ENCODE results near the gene SCTR. TPM values are rescaled to one million over a fixed set of nuclear protein-coding genes. Genes with fewer than 3 reads are reported as not detected.

The SCTR gene
- total RNA-seq, 2 donors from 2014 or later = not detected

DNA sequence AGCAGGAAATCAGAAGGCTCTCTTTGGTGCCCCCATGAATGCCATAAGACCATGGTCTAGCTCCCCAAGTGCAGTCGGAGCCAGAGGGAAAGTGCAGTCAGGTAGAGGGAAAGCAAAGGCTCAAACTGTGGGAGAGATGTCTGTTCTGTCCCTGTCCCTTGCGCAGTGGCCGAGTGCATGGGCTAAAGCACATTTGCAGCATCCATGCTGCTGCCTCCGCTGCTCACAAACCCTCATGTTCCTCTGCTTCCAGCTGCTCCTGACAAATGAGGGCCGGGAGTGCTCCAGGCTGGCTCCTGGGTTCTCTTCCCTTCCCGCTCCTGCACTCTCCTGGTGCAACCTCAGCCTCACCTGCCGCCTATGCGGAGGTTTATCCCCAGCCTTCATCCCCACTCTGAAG lies 34.2 kb downstream of the SCTR start:
- peaks cover 8% of the 10 kb centered on the region for H3K4me1 Mint-ChIP-seq
- DNase-seq (no peak), ATAC-seq (no peak)
- H3K9me3 ChIP-seq (ENCODE audit: control insufficient read depth, low read length, poor library complexity, severe bottlenecking) = no peaks in the 10 kb centered on the region
- peaks cover 65% of the 10 kb centered on the region for H3K27me3 Mint-ChIP-seq
- peaks cover 7% of the 10 kb centered on the region for H3K36me3 Mint-ChIP-seq (ENCODE audit: low read depth)
- H3K27ac Mint-ChIP-seq = no peak overlapping the region
- H3K4me3 Mint-ChIP-seq = no peak overlapping the region

DNA sequence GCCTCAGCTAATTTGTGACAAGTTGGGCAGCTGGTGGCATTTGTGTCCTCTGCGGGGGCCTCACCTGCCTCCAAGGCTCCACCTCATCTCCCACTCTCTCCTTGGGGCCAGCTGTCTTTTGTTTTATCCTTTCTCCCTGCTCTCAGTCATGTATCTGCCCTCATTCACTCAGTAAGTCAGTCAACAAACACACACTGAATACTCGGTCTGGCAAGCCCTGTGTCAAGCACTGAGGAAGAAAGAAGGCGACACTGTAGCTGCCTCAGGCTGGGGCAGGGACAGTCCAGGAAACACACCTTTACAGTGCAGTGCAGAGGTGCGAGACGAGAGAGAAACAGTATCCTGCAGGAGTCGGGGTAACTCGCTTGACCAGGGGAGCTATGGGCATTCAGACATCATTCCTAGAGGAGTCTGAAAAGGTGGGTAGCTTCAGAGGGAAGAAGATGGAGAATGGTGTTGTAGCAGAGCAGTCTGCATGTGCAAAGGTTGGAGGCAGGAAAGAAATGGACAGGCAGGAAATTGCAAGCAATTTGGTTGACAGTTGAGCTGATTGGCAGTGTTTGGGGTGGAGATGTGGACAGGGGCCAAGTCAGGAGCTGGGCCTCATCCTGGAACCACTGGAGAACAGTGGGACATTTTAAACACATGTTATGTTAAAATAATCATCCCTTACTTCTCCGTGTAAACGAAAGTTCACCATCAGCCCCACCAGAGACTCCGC lies 34.9 kb downstream of the SCTR start:
- peaks cover 7% of the 10 kb centered on the region for H3K36me3 Mint-ChIP-seq (ENCODE audit: low read depth)
- peaks cover 8% of the 10 kb centered on the region for H3K4me1 Mint-ChIP-seq
- H3K4me3 Mint-ChIP-seq = no peak overlapping the region
- no peak overlapping the region for H3K27ac Mint-ChIP-seq
- H3K27me3 Mint-ChIP-seq = peaks cover 66% of the 10 kb centered on the region
- ATAC-seq (no peak), DNase-seq (no peak)
- H3K9me3 ChIP-seq (ENCODE audit: control insufficient read depth, low read length, poor library complexity, severe bottlenecking) = no peaks in the 10 kb centered on the region

- H3K27ac Mint-ChIP-seq = no peak overlapping the region
Observed at GRCh38 chr2:119488245-119489214, 35.8 kb downstream of the SCTR start.

GRCh38 chr2:119487434-119488244 lies 36.6 kb downstream of the SCTR start:
- H3K27me3 Mint-ChIP-seq = peaks cover 83% of the 10 kb centered on the region
- H3K36me3 Mint-ChIP-seq (ENCODE audit: low read depth) = peaks cover 7% of the 10 kb centered on the region
- peaks cover 8% of the 10 kb centered on the region for H3K4me1 Mint-ChIP-seq
- no peaks in the 10 kb centered on the region for H3K9me3 ChIP-seq (ENCODE audit: control insufficient read depth, low read length, poor library complexity, severe bottlenecking)
- DNase-seq (no peak), ATAC-seq (no peak)
- H3K4me3 Mint-ChIP-seq = no peak overlapping the region
- H3K27ac Mint-ChIP-seq = no peak overlapping the region

More at GRCh38 chr2:119488245-119489214, 35.8 kb downstream of the SCTR start:
- peaks cover 74% of the 10 kb centered on the region for H3K27me3 Mint-ChIP-seq
- no peak overlapping the region for H3K4me3 Mint-ChIP-seq
- ATAC-seq (no peak), DNase-seq (no peak)
- peaks cover 7% of the 10 kb centered on the region for H3K36me3 Mint-ChIP-seq (ENCODE audit: low read depth)
- peaks cover 8% of the 10 kb centered on the region for H3K4me1 Mint-ChIP-seq
- H3K9me3 ChIP-seq (ENCODE audit: control insufficient read depth, low read length, poor library complexity, severe bottlenecking) = no peaks in the 10 kb centered on the region

GRCh38 chr2:119486886-119487285 lies 37.4 kb downstream of the SCTR start:
- Mint-ChIP-seq H3K36me3 (ENCODE audit: low read depth) (peaks cover 7% of the 10 kb centered on the region), H3K4me3 (no peak overlapping the region), H3K27me3 (peaks cover 78% of the 10 kb centered on the region), H3K4me1 (peaks cover 8% of the 10 kb centered on the region), H3K27ac (no peak overlapping the region)
- ATAC-seq = no peak
- DNase-seq = no peak
- no peaks in the 10 kb centered on the region for H3K9me3 ChIP-seq (ENCODE audit: control insufficient read depth, low read length, poor library complexity, severe bottlenecking)

- H3K4me1 Mint-ChIP-seq = peaks cover 8% of the 10 kb centered on the region
- H3K9me3 ChIP-seq (ENCODE audit: control insufficient read depth, low read length, poor library complexity, severe bottlenecking) = no peaks in the 10 kb centered on the region
- H3K27me3 Mint-ChIP-seq = peaks cover 82% of the 10 kb centered on the region
Observed at GRCh38 chr2:119486196-119486827, 38.0 kb downstream of the SCTR start.

GRCh38 chr2:119485336-119486110 lies 38.8 kb downstream of the SCTR start:
- ATAC-seq (no peak), DNase-seq (no peak)
- Mint-ChIP-seq H3K4me3 (no peak overlapping the region), H3K27ac (no peak overlapping the region), H3K27me3 (peaks cover 82% of the 10 kb centered on the region), H3K36me3 (ENCODE audit: low read depth) (peaks cover 4% of the 10 kb centered on the region), H3K4me1 (peaks cover 4% of the 10 kb centered on the region)
- H3K9me3 ChIP-seq (ENCODE audit: control insufficient read depth, low read length, poor library complexity, severe bottlenecking) = no peaks in the 10 kb centered on the region

More at GRCh38 chr2:119486196-119486827, 38.0 kb downstream of the SCTR start:
- no peak overlapping the region for H3K27ac Mint-ChIP-seq
- H3K36me3 Mint-ChIP-seq (ENCODE audit: low read depth) = peaks cover 7% of the 10 kb centered on the region
- H3K4me3 Mint-ChIP-seq = no peak overlapping the region
- DNase-seq = no peak
- no peak for ATAC-seq

- H3K27ac Mint-ChIP-seq = no peak overlapping the region
- no peaks in the 10 kb centered on the region for H3K4me1 Mint-ChIP-seq
- peaks cover 84% of the 10 kb centered on the region for H3K27me3 Mint-ChIP-seq
- ATAC-seq (no peak), DNase-seq (no peak)
- H3K4me3 Mint-ChIP-seq = no peak overlapping the region
- H3K36me3 Mint-ChIP-seq (ENCODE audit: low read depth) = peaks cover 4% of the 10 kb centered on the region
- H3K9me3 ChIP-seq (ENCODE audit: control insufficient read depth, low read length, poor library complexity, severe bottlenecking) = no peaks in the 10 kb centered on the region
Observed at GRCh38 chr2:119484834-119485233, 39.4 kb downstream of the SCTR start.

GRCh38 chr2:119483896-119484718 lies 40.2 kb downstream of the SCTR start:
- H3K27me3 Mint-ChIP-seq = peaks cover 85% of the 10 kb centered on the region
- H3K9me3 ChIP-seq (ENCODE audit: control insufficient read depth, low read length, poor library complexity, severe bottlenecking) = no peaks in the 10 kb centered on the region
- H3K36me3 Mint-ChIP-seq (ENCODE audit: low read depth) = no peaks in the 10 kb centered on the region
- H3K4me1 Mint-ChIP-seq = no peaks in the 10 kb centered on the region
- DNase-seq = no peak
- H3K27ac Mint-ChIP-seq = no peak overlapping the region
- no peak overlapping the region for H3K4me3 Mint-ChIP-seq
- ATAC-seq = no peak

GRCh38 chr2:119483395-119483753 lies 40.9 kb downstream of the SCTR start:
- H3K36me3 Mint-ChIP-seq (ENCODE audit: low read depth) = no peaks in the 10 kb centered on the region
- DNase-seq (no peak), ATAC-seq (no peak)
- H3K9me3 ChIP-seq (ENCODE audit: control insufficient read depth, low read length, poor library complexity, severe bottlenecking) = no peaks in the 10 kb centered on the region
- H3K27ac Mint-ChIP-seq = no peak overlapping the region
- H3K4me1 Mint-ChIP-seq = no peaks in the 10 kb centered on the region
- peaks cover 89% of the 10 kb centered on the region for H3K27me3 Mint-ChIP-seq
- no peak overlapping the region for H3K4me3 Mint-ChIP-seq

DNA sequence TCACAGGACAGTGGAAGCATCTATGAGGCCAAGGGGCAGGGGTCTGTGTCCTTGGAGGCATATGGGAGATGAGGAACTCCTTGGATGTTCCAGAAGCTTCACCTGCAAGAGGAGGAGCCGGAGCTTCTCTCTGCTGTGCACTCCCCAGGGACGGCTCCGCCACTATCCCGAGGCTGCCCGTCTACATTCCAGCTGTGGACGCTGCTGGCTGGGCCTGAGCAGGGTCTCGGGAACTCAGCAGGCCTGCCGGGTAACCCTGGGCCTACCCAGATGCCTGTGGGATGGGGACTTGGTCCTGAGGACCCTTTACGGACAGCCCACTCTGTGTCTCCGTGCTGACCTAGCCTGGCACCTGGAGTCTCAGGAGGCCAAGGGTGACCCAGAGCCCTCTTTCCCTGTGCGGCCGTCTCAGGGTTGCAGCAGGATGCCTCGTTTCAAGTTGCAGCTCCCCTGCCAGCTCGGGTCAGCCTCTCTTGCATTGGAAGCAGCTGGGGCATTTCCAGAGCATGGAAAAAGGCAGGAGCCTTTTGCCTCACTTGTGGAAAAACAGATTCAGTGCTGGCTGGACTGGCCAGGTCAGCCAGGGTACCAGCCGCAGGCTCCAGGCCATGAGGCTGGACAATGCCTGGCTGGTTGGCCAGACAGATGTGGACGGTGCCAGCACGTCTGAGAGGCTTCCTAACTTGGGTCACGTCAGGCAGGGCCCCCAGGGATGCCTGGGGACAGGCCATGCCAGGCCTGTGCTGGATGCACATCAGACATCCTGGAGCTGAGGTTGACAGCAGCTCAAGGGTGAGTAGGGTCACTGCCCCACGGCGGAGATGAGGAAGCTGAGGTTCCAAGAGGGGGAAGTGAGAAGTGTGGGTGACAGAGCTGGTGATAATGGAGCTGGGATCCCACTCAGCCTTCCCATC lies 41.5 kb downstream of the SCTR start:
- DNase-seq (no peak), ATAC-seq (no peak)
- no peaks in the 10 kb centered on the region for H3K9me3 ChIP-seq (ENCODE audit: control insufficient read depth, low read length, poor library complexity, severe bottlenecking)
- H3K4me1 Mint-ChIP-seq = no peaks in the 10 kb centered on the region
- no peak overlapping the region for H3K27ac Mint-ChIP-seq
- H3K36me3 Mint-ChIP-seq (ENCODE audit: low read depth) = no peaks in the 10 kb centered on the region
- no peak overlapping the region for H3K4me3 Mint-ChIP-seq
- peaks cover 90% of the 10 kb centered on the region for H3K27me3 Mint-ChIP-seq
